K562 (cell line): ENCODE measurements around the gene YPEL1. TPM values are rescaled to one million over a fixed set of nuclear protein-coding genes. Genes with fewer than 3 reads are reported as not detected.

Experiments
- CEBPZ ChIP-seq: fragments of 150-350 bp; IDR thresholded peaks from 2 replicates; pipeline ENCODE4 v1.6.1; 2014; ENCODE audit warnings: low read depth, mild to moderate bottlenecking, low read length, borderline replicate concordance
- DDX20 ChIP-seq: fragments of 450-650 bp; IDR thresholded peaks from 2 replicates; pipeline ENCODE4 v1.6.1; 2016; ENCODE audit warnings: missing genetic modification characterization, low read depth, mild to moderate bottlenecking, missing compliant biosample characterization, moderate library complexity
- ETS1 ChIP-seq: conservative IDR thresholded peaks from 2 replicates; pipeline ENCODE4 v1.6.1; 2011; ENCODE audit warnings: low read depth, mild to moderate bottlenecking, low read length; ENCODE audit not compliant: control insufficient read depth
- GTF3C2 ChIP-seq: IDR thresholded peaks from 3 replicates; pipeline ENCODE4 v1.6.1; 2011; ENCODE audit warnings: borderline replicate concordance, mild to moderate bottlenecking, moderate library complexity; ENCODE audit not compliant: insufficient read length; ENCODE audit errors: extremely low read depth
- KAT8 ChIP-seq: fragments of 450-650 bp; IDR thresholded peaks from 2 replicates; pipeline ENCODE4 v1.6.1; 2016; ENCODE audit warnings: low read depth, mild to moderate bottlenecking
- KDM4B ChIP-seq, 2 experiments: fragments of 450-650 bp in 1 of 2; sonication (generic) in 1 of 2; IDR thresholded peaks; 2 replicates each; pipeline ENCODE4 v1.6.1; 2016 to 2017; ENCODE audit warnings: borderline replicate concordance in 2 of 2, antibody characterized with exemption in 1 of 2, low read depth in 1 of 2, mild to moderate bottlenecking in 1 of 2
- MLX ChIP-seq, 2 experiments: fragments of 450-650 bp in 1 of 2; sonication (generic) in 1 of 2; formaldehyde crosslinking; conservative IDR thresholded peaks; 2 replicates each; pipeline versions ENCODE4 v1.4.0 to v1.8.1; 2020 to 2022; ENCODE audit warnings: mild to moderate bottlenecking in 1 of 2, missing genetic modification reagents in 1 of 2
- MTA2 ChIP-seq: fragments of 450-650 bp; IDR thresholded peaks from 2 replicates; pipeline ENCODE4 v1.6.1; 2016; ENCODE audit warnings: low read depth
- NR2C1 ChIP-seq, 2 experiments: fragments of 450-650 bp; IDR thresholded peaks; 2 replicates each; pipeline ENCODE4 v1.6.1; 2017; ENCODE audit warnings: mild to moderate bottlenecking in 2 of 2, antibody characterized with exemption in 1 of 2, inconsistent platforms in 1 of 2, missing compliant biosample characterization in 1 of 2, missing genetic modification characterization in 1 of 2
- POLR2A ChIP-seq: fragments of 450-650 bp; conservative IDR thresholded peaks from 2 replicates; pipeline ENCODE4 v1.6.1; 2016
- RAD51 ChIP-seq: fragments of 450-650 bp; IDR thresholded peaks from 2 replicates; pipeline ENCODE4 v1.7.1; 2016; ENCODE audit warnings: low read depth, mild to moderate bottlenecking, borderline replicate concordance
- U2AF1 ChIP-seq: fragments of 200-400 bp; formaldehyde crosslinking; optimal IDR thresholded peaks from 2 replicates; pipeline ENCODE3; 2017; ENCODE audit warnings: mild to moderate bottlenecking, low read depth, low read length, moderate library complexity
- USF2 ChIP-seq: sonication (generic); formaldehyde crosslinking; IDR thresholded peaks from 2 replicates; pipeline ENCODE4 v1.5.0; 2020; ENCODE audit warnings: missing genetic modification reagents
- ZNF280A ChIP-seq: fragments of 450-650 bp; IDR thresholded peaks from 2 replicates; pipeline ENCODE4 v1.6.1; 2018; ENCODE audit warnings: mild to moderate bottlenecking, low read depth; ENCODE audit not compliant: partially characterized antibody
- ZNF644 ChIP-seq: fragments of 200-800 bp; sonication (Bioruptor generic); IDR thresholded peaks from 2 replicates; pipeline ENCODE4 v1.6.1; 2016; ENCODE audit warnings: low read depth, missing genetic modification characterization, missing compliant biosample characterization
- polyA plus RNA-seq, 8 experiments: library from polyadenylated mRNA; depleted of rRNA in 4 of 8; stranded (reverse) in 5 of 8; unstranded in 3 of 8; fragments of >200 nt; fragmentation: Nextera tagmentation in 2 of 8; fragmentation: Illumina TruSeq in 1 of 8; extraction: Ambion mirVana in 2 of 8; extraction: Trizol in 1 of 8; gene quantifications; 2 replicates each; pipeline versions ENCODE4 v1.2.1 to v1.2.3, GENCODE V29; 2011 to 2014; ENCODE audit warnings: inconsistent platforms in 1 of 8, missing spikeins in 1 of 8
- total RNA-seq, 7 experiments: library from RNA; depleted of rRNA in 6 of 7; stranded (reverse); fragments of >200 nt in 6 of 7; fragmentation: Illumina TruSeq in 2 of 7; extraction: Trizol in 2 of 7; gene quantifications; 2 replicates each; pipeline versions ENCODE4 v1.2.1 to v1.2.3, GENCODE V29; 2011 to 2021; ENCODE audit warnings: low replicate concordance in 1 of 7

Gene YPEL1
- total and polyA plus RNA-seq, 9 of the 15 experiments (the other 6 are each of a cell fraction or from before 2014, with no cell fraction given): 0.07 to 2.2 (median 0.46) TPM

GRCh38 chr22:21657360-21658032 is 78.1 kb downstream of the YPEL1 start (continued):
- TF ChIP-seq CEBPZ (0 out of 2 replicates have a peak, but pooled peaks have one; percentile 33), POLR2A (no peak), MLX (CRISPR knock-in tag; conservative IDR thresholded peaks at IDR 0.05) (peak in 1 of 2 experiments; percentile 26; a peak in 2 of 4 replicates), MTA2 (no peak), KDM4B (IDR thresholded peaks at IDR 0.05; ENCODE audit: borderline replicate concordance in 2 of 2, low read depth in 1 of 2) (no peak), GTF3C2 (no peak), KAT8 (no peak), USF2 (CRISPR knock-in tag) (no peak), DDX20 (tag) (no peak), U2AF1 (no peak), ZNF644 (no peak), RAD51 (no peak), ZNF280A (no peak), ETS1 (no peak), NR2C1 (IDR thresholded peaks at IDR 0.05) (no peak), NR2C1 (tag; IDR thresholded peaks at IDR 0.05) (no peak)
